Neural progenitor cell (in vitro differentiated cells): ENCODE measurements around the gene PTGER4. TPM values are rescaled to one million over a fixed set of nuclear protein-coding genes. Genes with fewer than 3 reads are reported as not detected.

Experiments
- DNase-seq: peaks from one replicate; pipeline ENCODE4 v3.0.0-alpha.2; 2016; ENCODE audit warnings: low spot score
- H2AFZ ChIP-seq: fragments of 200-600 bp; sonication (generic); replicated peaks from 2 replicates; pipeline ENCODE4 v1.6.1; 2016; ENCODE audit warnings: antibody characterized with exemption
- H3F3A ChIP-seq: fragments of 200-600 bp; sonication (generic); 2 replicates; pipeline ENCODE4 v1.6.1; 2016; ENCODE audit warnings: antibody characterized with exemption, low read depth
- H3K27ac ChIP-seq: fragments of 200-600 bp; sonication (generic); 2 replicates; pipeline ENCODE4 v1.5.1; 2016; ENCODE audit warnings: mild to moderate bottlenecking
- H3K27me3 ChIP-seq: fragments of 200-600 bp; sonication (generic); 2 replicates; pipeline ENCODE4 v1.6.1; 2016; ENCODE audit warnings: mild to moderate bottlenecking, moderate library complexity
- H3K36me3 ChIP-seq: fragments of 200-600 bp; sonication (generic); 2 replicates; pipeline ENCODE4 v1.5.1; 2016
- H3K4me1 ChIP-seq: fragments of 200-600 bp; sonication (generic); 2 replicates; pipeline ENCODE4 v1.6.1; 2016; ENCODE audit warnings: mixed run types
- H3K4me2 ChIP-seq: fragments of 200-600 bp; sonication (generic); 2 replicates; pipeline ENCODE4 v1.6.1; 2016
- H3K4me3 ChIP-seq: fragments of 200-600 bp; sonication (generic); 2 replicates; pipeline ENCODE4 v1.5.1; 2016
- H3K79me2 ChIP-seq: fragments of 200-600 bp; sonication (generic); 2 replicates; pipeline ENCODE4 v1.6.1; 2016; ENCODE audit warnings: low read depth
- H3K9ac ChIP-seq: fragments of 200-600 bp; sonication (generic); 2 replicates; pipeline ENCODE4 v1.6.1; 2016
- H3K9me3 ChIP-seq: fragments of 200-600 bp; sonication (generic); 2 replicates; pipeline ENCODE4 v1.5.1; 2016; ENCODE audit warnings: low read depth
- H4K20me1 ChIP-seq: fragments of 200-600 bp; sonication (generic); 2 replicates; pipeline ENCODE4 v1.6.1; 2016; ENCODE audit warnings: low read depth
- H3K27ac Mint-ChIP-seq: 3 replicates; pipeline ENCODE4 v1.8.0; 2021; ENCODE audit warnings: mixed read lengths
- H3K27me3 Mint-ChIP-seq: 2 replicates; pipeline ENCODE4 v1.8.0; 2022; ENCODE audit warnings: low read depth, mild to moderate bottlenecking, inconsistent platforms, moderate library complexity, mixed read lengths; ENCODE audit not compliant: insufficient read depth
- H3K36me3 Mint-ChIP-seq: 3 replicates; pipeline ENCODE4 v1.8.0; 2021; ENCODE audit warnings: mixed read lengths
- H3K4me1 Mint-ChIP-seq: 3 replicates; pipeline ENCODE4 v1.8.0; 2021; ENCODE audit warnings: mixed read lengths
- H3K4me3 Mint-ChIP-seq: 3 replicates; pipeline ENCODE4 v1.8.0; 2021; ENCODE audit warnings: mild to moderate bottlenecking, moderate library complexity, mixed read lengths
- H3K9me3 Mint-ChIP-seq: 3 replicates; pipeline ENCODE4 v1.8.0; 2020; ENCODE audit warnings: mixed read lengths
- EZH2 ChIP-seq: fragments of 200-600 bp; sonication (generic); IDR thresholded peaks from 2 replicates; pipeline ENCODE4 v1.6.1; 2017; ENCODE audit warnings: antibody characterized with exemption, mild to moderate bottlenecking, moderate library complexity
- EZH2phosphoT487 ChIP-seq: fragments of 200-600 bp; sonication (generic); IDR thresholded peaks from 2 replicates; pipeline ENCODE4 v1.6.1; 2017; ENCODE audit warnings: antibody characterized with exemption
- total RNA-seq: library from RNA; depleted of rRNA; stranded (reverse); fragments of >200 nt; gene quantifications from 2 replicates; pipeline ENCODE4 v1.2.3, GENCODE V29; 2015; ENCODE audit warnings: low replicate concordance
- TF ChIP-seq, protein P1 (sequence below): fragments of 200-600 bp; sonication (generic); IDR thresholded peaks from 2 replicates; pipeline ENCODE4 v1.5.1; 2017; ENCODE audit warnings: antibody characterized with exemption, mild to moderate bottlenecking

The PTGER4 gene
- total RNA-seq, 1 donor from 2014 or later = not detected

DNA sequence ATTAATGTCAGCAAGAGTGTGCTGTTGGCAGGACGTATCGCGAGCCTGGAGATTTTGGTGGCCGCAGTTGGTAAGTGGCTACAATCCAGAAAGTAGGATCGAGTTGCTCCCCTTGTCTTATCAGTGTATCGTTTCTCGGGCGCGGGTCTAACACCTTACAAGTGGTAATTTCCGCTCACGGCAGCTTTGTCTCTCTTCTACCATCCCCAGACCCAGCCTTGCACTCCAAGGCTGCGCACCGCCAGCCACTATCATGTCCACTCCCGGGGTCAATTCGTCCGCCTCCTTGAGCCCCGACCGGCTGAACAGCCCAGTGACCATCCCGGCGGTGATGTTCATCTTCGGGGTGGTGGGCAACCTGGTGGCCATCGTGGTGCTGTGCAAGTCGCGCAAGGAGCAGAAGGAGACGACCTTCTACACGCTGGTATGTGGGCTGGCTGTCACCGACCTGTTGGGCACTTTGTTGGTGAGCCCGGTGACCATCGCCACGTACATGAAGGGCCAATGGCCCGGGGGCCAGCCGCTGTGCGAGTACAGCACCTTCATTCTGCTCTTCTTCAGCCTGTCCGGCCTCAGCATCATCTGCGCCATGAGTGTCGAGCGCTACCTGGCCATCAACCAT is 1.1 kb downstream of the PTGER4 start:
- H3K36me3 Mint-ChIP-seq = no peaks in the 10 kb centered on the region
- peak overlapping the region; percentile 92 for H3K4me3 Mint-ChIP-seq
- no peak for TF ChIP-seq EZH2phosphoT487
- TF ChIP-seq, protein P1, sequence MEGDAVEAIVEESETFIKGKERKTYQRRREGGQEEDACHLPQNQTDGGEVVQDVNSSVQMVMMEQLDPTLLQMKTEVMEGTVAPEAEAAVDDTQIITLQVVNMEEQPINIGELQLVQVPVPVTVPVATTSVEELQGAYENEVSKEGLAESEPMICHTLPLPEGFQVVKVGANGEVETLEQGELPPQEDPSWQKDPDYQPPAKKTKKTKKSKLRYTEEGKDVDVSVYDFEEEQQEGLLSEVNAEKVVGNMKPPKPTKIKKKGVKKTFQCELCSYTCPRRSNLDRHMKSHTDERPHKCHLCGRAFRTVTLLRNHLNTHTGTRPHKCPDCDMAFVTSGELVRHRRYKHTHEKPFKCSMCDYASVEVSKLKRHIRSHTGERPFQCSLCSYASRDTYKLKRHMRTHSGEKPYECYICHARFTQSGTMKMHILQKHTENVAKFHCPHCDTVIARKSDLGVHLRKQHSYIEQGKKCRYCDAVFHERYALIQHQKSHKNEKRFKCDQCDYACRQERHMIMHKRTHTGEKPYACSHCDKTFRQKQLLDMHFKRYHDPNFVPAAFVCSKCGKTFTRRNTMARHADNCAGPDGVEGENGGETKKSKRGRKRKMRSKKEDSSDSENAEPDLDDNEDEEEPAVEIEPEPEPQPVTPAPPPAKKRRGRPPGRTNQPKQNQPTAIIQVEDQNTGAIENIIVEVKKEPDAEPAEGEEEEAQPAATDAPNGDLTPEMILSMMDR = peak; percentile 44
- peaks cover 27% of the 10 kb centered on the region for H3K4me1 ChIP-seq
- H3K27ac Mint-ChIP-seq = no peak overlapping the region
- H3K9me3 ChIP-seq = no peaks in the 10 kb centered on the region
- peaks cover 36% of the 10 kb centered on the region for H3K4me1 Mint-ChIP-seq
- no peaks in the 10 kb centered on the region for H3K9me3 Mint-ChIP-seq
- no peaks in the 10 kb centered on the region for H3K36me3 ChIP-seq
- H4K20me1 ChIP-seq = peaks cover 21% of the 10 kb centered on the region
- peaks cover 35% of the 10 kb centered on the region for H3K27me3 Mint-ChIP-seq
- H2AFZ ChIP-seq = peak overlapping the region; percentile 17
- H3K4me3 ChIP-seq = peak overlapping the region; percentile 68
- H3F3A ChIP-seq = peaks cover 16% of the 10 kb centered on the region
- H3K79me2 ChIP-seq = no peaks in the 10 kb centered on the region
- H3K4me2 ChIP-seq = peak overlapping the region; percentile 94
- peaks cover 83% of the 10 kb centered on the region for H3K27me3 ChIP-seq
- DNase-seq = peak; percentile 44
- no peak overlapping the region for H3K27ac ChIP-seq
- H3K9ac ChIP-seq = no peak overlapping the region

DNA sequence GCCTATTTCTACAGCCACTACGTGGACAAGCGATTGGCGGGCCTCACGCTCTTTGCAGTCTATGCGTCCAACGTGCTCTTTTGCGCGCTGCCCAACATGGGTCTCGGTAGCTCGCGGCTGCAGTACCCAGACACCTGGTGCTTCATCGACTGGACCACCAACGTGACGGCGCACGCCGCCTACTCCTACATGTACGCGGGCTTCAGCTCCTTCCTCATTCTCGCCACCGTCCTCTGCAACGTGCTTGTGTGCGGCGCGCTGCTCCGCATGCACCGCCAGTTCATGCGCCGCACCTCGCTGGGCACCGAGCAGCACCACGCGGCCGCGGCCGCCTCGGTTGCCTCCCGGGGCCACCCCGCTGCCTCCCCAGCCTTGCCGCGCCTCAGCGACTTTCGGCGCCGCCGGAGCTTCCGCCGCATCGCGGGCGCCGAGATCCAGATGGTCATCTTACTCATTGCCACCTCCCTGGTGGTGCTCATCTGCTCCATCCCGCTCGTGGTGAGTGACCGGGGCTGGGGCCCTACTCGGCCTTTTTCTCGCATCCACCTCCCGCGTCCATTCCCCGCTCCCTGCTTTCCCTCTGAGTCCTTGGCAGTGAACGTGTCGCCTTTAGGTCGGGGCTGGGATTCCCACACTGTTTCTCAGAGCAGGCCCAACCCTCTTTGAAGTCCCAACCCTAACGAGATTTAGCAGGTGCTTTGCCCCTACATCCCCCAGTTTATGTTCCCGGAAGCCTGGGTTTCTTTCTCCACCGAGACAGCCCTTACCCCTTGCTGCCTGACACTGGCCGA is 1.8 kb downstream of the PTGER4 start:
- H3K9ac ChIP-seq = no peak overlapping the region

DNA sequence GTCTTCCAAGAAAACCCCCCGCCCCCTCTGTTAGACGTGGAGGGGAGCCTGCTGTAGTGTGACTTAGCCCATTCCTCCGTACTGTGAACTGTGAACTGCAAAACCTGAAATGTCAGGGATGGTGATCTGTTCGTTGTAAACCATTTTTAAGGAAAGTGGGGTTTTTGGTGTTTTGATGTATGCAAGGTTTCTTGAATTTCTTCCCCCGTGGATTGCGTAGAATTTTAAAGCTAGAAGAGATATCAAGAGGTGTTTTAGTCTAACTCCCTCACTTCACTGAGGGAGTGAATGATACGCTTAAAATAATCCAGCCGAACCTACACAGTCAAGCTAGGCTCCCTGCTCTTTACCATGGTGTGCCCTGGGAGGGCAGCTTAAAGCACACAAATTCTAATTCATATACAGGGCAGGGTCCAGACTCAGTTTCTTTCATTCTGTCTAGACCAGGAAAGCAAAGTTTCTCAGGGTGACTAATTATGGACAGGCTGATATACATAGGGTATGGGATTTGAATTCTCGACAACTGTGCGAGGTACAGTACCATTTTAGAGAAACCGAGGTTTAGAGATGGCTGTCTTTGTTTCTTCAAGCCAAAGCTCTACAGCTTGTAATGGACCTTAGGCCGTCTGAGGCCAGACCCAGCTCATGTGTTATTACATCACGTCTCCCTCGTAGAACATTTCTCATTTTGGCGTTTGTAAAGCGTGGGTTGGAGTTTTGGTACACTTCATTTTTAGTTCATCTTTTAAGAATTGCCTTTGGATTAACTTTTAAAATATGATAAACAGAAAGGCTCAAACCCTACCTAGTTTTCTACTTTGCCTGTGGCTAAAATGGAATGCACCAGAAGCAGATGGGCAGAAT is 2.7 kb downstream of the PTGER4 start:
- no peaks in the 10 kb centered on the region for H3K9me3 Mint-ChIP-seq
- Histone ChIP-seq H3K4me3 (peak overlapping the region; percentile 68), H3K4me2 (peak overlapping the region; percentile 94), H4K20me1 (peaks cover 21% of the 10 kb centered on the region), H3F3A (peaks cover 16% of the 10 kb centered on the region), H3K4me1 (peaks cover 27% of the 10 kb centered on the region), H3K79me2 (no peaks in the 10 kb centered on the region), H3K9me3 (no peaks in the 10 kb centered on the region), H3K27ac (no peak overlapping the region), H2AFZ (no peak overlapping the region), H3K36me3 (no peaks in the 10 kb centered on the region), H3K27me3 (peaks cover 75% of the 10 kb centered on the region), H3K9ac (no peak overlapping the region)
- peaks cover 26% of the 10 kb centered on the region for H3K4me1 Mint-ChIP-seq
- DNase-seq = no peak
- TF ChIP-seq, protein P1 = no peak
- TF ChIP-seq EZH2phosphoT487 = no peak
- no peak for TF ChIP-seq EZH2
- peak overlapping the region; percentile 92 for H3K4me3 Mint-ChIP-seq
- no peaks in the 10 kb centered on the region for H3K36me3 Mint-ChIP-seq
- H3K27ac Mint-ChIP-seq = no peak overlapping the region
- H3K27me3 Mint-ChIP-seq = peaks cover 32% of the 10 kb centered on the region

More for the DNA sequence above, 1.8 kb downstream of the PTGER4 start:
- peak overlapping the region; percentile 68 for H3K4me3 ChIP-seq
- H3K9me3 Mint-ChIP-seq = no peaks in the 10 kb centered on the region
- peak overlapping the region; percentile 92 for H3K4me3 Mint-ChIP-seq
- H3K27me3 Mint-ChIP-seq = peaks cover 35% of the 10 kb centered on the region
- H3K27ac ChIP-seq = no peak overlapping the region
- peak; percentile 63 for DNase-seq
- peak overlapping the region; percentile 94 for H3K4me2 ChIP-seq
- H3K36me3 ChIP-seq = no peaks in the 10 kb centered on the region
- no peak overlapping the region for H3K27ac Mint-ChIP-seq
- no peaks in the 10 kb centered on the region for H3K36me3 Mint-ChIP-seq
- H3K4me1 Mint-ChIP-seq = peaks cover 34% of the 10 kb centered on the region
- H4K20me1 ChIP-seq = peaks cover 21% of the 10 kb centered on the region
- H3K4me1 ChIP-seq = peaks cover 27% of the 10 kb centered on the region
- H2AFZ ChIP-seq = peak overlapping the region; percentile 17
- H3K79me2 ChIP-seq = no peaks in the 10 kb centered on the region
- peaks cover 83% of the 10 kb centered on the region for H3K27me3 ChIP-seq
- TF ChIP-seq EZH2 = peak; percentile 81
- TF ChIP-seq, protein P1 = no peak
- peak; percentile 41 for TF ChIP-seq EZH2phosphoT487
- H3F3A ChIP-seq = peaks cover 16% of the 10 kb centered on the region
- H3K9me3 ChIP-seq = no peaks in the 10 kb centered on the region
